Stimulated activated CD4-positive, alpha-beta T cell treated with anti-CD3 and anti-CD28 coated beads, TNF-alpha, amount 100 ng/mL, for 48 hours (primary cell): Measurements from ENCODE around the gene PCBP1.
"Not testable (repeated sequence)": the region's sequence is repeated elsewhere in the genome, so short reads cannot be mapped to it uniquely, and the experiment has no call there.

Experiments used
- DNase-seq, 3 donors: peaks; one replicate each; pipeline ENCODE4 v3.0.0-alpha.2; 2020; ENCODE audit warnings: low read depth in 3 of 3

The PCBP1 gene

DNA sequence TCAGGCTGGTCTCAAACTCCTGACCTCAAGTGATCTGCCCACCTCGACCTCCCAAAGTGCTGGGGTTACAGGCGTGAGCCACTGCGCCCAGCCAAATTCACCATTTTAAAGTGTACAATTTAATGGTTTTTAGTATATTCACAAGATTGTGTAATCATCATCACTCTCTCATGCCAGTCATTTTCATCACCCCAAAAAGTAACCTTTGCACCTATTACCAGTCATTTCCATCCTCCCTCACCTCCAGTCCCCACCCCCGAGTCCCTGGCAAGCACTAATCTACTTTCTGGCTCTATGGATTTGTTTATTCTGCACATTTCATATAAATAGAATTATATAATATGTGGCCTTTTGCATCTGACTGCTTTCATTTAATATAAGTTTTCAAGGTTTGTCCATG, 10.8 kb downstream of the PCBP1 start:
- no peak for DNase-seq

DNA sequence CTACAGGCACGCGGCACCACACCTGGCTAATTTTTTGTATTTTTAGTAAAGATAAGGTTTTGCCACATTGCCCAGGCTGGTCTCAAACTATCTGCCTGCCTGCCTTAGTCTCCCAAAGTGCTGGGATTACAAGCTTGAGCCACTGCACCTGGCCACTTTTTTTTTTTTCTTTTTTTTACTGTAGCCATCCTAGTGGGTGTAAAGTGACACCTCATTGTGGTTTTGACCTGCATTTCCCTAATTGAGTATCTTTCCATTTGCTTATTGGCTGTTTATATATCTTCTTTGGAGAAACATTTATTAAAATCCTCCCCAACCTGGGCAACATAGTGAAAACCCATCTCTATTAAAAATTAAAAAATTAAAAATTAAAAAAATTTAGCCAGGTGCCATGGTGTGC, 12.0 kb downstream of the PCBP1 start:
- DNase-seq = no peak

DNA sequence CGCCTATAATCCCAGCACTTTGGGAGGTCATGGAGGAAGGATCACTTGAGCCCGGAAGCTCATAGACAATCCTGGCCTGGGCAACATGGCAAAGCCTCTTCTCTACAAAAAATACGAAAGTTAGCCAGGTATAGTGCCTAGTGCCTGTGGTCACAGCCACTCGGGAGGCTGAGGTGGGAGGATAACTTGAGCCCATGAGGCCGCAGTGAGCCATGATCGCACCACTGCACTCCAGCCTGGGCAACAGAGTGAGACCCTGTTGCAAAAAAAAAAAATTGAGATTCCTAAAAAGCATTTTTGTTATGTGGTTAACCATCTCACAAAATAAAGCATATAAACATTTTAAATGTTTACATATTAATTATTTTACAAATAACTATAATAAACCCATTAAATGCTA, 13.9 kb downstream of the PCBP1 start:
- no peak for DNase-seq

DNA sequence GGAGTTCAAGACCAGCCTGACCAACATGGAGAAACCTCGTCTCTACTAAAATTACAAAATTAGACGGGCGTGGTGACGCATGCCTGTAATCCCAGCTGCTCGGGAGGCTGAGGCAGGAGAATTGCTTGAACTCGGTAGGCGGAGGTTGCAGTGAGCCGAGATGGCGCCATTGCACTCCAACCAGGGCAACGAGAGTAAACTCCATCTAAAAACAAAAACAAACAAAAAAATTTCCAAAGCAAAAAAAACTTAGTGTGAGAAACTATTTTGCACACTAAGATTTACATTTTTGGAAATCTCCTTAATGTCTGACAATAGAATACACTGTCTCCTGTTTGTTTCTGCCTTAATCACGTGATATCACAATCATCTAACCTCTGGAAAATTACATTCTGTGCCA, 14.4 kb downstream of the PCBP1 start:
- not testable (repeated sequence) for DNase-seq

DNA sequence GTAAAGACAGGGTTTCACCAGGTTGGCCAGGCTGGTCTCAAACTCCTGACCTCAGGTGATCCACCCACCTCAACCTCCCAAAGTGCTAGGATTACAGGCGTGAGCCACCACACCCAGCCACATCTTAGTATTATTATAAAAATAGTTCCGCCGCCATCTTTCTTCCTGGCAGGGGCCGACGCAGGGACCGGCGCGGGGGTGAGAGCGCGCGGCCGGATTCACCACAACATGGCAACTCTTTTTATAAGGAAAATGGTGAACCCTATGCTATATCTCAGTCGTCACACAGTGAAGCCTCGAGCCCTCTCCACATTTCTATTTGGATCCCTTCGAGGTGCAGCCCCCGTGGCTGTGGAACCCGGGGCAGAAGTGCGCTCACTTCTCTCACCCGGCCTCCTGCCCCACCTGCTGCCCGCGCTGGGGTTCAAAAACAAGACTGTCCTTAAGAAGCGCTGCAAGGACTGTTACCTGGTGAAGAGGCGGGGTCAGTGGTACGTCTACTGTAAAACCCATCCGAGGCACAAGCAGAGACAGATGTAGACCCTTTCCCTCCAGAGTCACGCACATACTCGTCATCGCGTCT, 15.1 kb downstream of the PCBP1 start:
- not testable (repeated sequence) for DNase-seq

DNA sequence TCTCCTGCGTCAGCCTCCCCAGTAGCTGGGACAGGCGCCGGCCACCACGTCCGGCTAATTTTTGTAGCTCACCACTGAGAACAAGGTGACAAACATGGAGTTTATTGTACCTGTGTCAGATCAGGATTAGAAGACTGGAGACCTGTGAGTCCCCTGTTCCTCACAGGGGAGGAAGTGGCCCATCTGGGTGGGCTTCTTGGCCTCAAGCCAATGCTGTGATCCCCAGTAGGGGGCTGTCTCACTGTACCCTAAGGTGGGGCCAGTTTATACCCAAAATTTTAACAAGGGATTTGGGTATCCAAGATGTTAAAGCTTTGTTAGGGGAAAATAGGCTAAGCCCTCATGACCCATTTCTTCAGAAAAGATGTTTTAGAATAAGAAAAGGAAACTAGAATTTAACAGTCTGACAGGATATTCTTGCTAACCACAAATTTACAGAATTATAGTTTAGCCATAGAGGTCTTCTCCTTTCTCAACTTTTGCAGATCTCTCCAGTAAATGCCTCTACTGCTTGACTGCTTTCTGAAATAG, 16.3 kb downstream of the PCBP1 start:
- DNase-seq = no peak

DNA sequence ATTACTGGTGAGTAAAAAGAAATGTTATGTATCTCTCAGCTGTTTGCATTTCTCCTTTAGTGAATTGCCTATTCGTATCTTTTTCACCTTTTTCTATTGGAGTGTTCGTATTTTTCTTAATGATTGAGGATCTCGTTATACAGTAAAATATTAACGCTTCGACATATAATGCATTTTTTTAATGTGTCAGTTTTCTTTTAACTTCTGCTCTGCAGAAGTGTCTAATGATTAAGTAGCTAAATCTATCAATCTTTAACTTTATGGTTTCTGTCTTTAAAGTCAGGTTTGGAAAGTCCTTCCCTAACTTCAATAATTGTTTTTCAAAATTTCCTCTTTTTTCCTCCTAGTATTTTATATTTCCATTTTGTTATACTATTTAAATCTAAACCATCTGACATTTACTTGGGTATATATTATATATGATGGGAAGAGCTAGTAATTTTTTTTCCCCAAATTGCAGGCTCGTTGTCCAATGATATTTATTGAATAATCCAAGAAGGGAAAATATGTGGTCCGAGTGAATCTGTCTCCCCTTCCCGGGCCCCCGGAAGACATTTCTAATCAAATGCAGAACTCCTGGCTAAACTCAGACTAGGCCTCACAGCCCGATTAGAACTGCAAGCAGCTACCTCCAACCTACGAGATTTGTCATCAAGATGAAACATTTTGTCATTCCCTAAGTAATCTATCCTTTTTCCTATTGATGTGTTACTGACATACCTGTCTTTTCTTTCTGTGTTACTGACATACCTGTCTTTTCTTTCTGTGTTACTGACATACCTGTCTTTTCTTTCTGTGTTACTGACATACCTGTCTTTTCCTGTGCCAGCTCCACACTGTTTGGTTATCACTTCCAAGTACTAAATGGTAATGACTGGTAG, 17.2 kb downstream of the PCBP1 start:
- no peak for DNase-seq

DNA sequence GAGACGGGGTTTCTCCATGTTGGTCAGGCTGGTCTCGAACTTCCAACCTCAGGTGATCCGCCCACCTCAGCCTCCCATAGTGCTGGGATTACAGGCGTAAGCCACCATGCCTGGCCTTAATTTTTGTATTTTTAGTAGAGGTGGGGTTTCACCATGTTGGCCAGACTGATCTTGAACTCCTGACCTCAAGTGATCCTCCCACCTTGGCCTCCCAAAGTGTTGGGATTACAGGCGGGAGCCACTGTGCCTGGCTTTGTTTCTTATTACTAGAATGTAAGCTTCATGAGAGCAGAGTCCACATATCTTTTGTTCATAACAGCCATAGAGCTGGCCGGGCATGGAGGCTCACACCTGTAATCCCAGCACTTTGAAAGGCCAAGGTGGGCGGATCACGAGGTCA, 18.9 kb downstream of the PCBP1 start:
- not testable (repeated sequence) for DNase-seq

DNA sequence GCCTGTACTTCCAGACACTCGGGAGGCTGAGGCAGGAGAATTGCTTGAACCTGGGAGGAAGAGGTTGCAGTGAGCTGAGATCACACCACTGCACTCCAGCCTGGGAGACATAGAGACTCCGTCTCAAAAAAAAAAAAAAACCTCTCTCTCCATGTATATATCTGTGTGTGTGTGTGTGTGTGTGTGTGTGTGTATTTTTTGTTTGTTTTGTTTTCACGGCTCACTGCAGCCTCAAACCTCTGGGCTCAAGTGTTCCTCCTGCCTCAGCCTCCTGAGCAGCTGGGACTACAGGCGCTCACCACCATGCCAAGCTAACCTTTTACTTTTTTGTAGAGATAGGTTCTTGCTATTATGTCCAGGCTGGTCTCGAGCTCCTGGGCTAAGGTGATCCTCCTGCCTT, 23.1 kb downstream of the PCBP1 start:
- not testable (repeated sequence) for DNase-seq

DNA sequence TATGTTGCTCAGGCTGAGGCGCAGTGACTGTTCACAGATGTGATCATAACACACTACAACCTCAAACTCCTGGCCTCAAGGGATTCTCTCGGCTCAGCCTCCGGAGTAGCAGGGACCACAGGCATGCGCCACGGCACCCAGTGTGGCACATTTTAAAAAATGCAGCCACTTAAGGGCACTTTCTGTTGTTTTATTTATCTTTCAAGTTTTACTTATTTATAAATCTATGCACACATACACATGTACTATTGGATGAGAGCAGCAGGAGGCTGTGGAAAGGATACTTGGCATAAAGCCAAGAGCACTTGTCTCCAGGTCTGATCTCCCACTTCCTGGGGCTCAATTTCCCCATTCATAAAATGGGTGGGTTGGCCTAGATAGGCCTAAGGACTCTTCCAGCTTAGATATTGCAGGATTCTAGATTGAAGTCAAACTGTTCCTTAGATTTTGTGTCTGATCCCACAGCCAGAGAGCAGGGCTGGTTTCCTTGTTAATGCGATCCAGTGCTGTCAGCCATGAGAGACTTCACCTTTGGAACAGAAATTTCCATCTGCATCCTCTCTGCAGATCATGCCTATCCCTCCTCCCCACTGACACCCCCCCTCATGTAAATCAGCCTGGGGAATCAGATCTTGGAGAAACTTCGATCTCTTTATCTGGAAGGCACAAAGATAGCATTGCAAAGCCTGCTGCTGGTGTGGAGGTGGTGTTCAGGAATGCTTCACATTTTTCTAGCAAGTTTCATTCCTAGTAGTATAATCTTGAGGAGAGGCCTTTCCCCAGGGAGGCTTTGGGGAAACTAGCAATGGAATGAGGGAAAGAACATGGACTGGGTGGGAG, 24.7 kb downstream of the PCBP1 start:
- no peak for DNase-seq

DNA sequence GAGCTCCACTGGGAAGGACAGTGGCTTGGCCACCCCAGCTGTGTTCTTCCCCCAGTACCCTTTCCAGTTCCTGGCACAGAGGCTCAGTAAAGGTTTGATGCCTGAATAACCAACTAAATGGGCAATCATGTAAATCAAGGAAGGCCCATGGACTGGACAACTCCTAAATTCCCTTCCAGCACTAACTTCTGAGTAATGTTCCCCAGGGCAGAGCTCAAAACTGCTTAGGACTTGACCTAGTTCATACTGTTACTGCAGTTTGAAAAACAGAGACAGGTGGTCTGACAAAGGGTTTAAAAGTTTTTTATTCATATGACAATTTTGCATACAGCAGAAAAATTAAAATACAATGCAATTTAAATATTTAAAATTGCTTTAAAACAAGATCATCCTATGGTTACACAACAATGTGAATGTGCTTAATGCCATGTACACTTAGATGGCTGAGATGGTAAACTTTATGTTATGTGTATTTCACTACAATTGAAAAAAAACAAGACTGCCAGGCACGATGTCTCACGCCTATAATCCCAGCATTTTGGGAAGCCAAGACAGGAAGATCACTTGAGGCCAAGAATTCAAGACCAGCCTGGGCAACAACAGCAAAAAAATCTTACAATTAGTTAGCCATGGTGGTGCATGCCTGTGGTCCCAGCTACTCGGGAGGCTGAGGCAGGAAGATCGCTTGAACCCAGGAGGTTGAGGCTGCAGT, 26.2 kb downstream of the PCBP1 start:
- DNase-seq = no peak

DNA sequence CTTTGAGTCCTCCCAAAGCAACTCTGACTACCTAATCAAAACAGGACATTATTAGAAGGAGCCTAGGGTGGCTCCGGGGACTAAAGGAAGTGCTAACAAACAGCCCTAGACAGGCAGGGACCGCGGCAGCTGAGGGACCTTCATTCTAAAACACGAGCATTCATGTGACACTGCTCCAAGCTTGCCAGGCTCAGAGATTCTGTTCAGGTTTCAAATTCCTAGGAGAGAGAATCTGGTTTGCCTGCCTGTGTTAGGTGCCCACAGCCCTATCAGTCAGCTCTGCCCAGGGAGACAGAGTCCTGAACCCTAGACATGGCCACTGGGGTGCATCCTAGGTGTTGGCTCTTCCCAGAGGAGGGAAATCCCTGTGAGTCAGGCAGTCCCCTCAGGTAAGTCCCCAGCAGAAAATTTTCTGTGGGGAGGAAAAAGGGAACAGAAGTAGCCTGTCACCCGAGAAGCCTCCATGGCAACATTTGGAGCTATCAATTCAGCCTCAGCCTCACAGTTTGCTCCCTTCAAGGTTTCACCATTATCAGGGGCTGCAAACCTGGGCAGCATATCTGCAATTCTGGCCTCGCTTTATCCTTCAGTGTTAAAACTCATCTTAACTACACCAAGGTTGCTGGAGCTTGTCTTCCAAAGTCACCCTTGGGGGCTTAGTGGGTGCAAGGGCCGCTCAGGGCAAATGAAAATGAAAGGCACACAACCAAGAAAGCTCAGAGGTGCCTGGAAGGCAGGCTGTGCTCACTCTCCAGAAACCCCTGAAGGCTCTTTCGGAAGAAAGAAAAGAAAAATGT, 28.6 kb downstream of the PCBP1 start:
- DNase-seq = no peak

DNA sequence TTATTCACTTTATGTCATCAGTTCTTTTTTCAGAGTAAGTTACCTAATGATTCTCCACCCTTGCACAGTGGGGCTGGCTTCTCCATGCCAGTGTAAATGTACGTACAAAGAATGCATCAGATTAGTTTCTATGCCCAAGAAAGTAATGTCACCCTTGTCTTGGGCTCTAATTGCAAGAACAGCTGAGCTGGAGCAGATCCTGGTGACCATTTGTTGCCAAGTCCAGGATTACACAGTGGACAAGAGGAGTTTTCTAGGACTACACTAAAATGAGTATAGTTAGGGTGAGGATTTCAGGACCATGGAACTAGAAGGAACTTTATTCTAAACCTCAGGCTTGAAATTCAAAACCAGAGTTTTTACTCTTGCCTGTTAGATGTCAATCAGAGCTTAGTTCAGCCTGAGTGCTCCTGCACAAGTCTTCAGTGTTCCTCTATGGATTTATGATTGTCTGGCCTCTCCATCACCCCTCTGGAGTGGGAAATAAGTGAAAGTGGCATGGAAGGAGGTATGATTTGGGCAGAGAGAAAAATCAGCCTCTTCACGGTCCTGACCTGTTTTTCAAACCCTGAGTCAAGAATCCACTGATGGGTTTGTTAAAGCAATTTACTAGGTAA, 29.8 kb downstream of the PCBP1 start:
- DNase-seq = no peak

DNA sequence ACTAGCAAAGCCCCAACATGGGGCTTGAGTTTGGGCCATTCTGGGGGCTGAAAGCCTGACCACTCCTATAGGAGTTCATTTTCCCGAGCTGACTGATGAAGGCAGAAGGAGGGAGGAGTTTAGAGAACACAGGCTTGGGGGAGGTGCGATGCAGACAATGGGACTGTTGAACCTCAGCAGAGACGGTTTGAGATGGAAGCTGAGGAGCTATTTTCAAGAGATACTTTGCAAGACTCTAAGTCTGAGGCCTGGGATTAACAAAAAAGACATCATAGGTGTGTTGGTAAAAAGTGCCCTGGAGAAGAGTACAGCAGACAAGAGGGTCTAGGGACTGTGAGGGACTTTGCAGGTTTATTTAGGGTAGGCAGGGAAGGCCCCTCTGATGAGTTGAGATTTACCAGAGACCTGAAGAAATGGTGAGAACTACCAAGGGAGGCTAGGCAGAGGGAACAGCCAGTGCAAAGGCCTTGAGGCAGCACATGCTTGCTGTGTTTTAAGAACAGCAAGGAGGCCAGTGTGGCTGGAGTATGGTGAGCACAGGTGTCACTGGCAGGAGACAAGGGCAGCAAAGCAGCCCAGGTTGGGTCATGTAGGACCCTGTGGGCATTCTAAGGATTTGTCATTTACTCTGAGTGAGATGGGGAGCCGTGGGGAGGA, 31.6 kb downstream of the PCBP1 start:
- no peak for DNase-seq

DNA sequence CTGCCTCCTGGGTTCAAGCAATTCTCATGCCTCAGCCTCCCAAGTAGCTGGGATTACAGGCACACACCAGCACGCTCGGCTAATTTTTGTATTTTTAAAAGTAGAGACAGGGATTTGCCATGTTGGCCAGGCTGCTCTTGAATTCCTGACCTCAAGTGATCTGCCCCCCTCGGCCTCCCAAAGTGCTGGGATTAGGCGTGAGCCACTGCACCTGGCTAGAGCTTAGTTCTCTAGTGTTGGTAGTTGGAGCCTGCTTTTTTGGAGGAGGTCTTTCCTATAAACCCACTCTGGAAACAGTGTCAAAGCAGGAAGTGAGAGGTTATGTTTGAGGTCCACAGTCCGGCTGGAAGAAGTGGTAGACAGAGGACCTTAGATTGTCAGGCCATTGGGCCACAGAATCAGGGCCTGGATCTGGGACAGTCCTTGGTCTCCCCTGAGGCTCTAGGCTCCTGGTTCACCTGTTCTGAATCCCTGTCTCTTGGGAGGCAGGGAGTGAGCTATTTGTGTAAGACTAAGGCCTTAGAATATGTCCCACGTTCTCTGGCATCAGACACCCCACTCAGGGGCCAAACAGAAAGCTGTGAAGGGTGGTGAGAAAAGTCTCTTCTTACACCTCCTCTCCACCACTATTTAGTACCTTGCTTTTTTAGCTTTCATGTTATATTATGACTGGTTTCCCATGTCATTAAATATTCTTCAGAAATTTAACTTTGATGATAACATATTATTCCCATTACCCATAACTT, 34.5 kb downstream of the PCBP1 start:
- DNase-seq = no peak

DNA sequence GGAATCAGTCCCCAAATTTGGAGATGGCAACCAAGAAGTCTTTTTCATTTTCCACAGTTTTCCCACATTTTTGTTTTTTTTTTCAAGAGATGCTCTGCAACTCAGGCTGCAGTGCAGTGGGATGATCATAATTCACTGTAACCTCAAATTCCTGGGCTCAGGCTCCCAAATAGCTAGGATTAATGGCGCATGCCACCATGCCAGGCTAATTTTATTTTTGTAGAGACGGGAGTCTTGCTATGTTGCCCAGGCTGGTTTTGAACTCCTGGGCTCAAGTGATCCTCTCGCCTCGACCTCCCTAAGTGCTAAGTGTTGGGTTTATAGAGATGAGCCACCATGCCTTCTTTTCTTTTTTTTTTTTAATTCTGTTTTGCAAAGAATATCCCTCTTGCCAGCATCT, 35.2 kb downstream of the PCBP1 start:
- DNase-seq = no peak

DNA sequence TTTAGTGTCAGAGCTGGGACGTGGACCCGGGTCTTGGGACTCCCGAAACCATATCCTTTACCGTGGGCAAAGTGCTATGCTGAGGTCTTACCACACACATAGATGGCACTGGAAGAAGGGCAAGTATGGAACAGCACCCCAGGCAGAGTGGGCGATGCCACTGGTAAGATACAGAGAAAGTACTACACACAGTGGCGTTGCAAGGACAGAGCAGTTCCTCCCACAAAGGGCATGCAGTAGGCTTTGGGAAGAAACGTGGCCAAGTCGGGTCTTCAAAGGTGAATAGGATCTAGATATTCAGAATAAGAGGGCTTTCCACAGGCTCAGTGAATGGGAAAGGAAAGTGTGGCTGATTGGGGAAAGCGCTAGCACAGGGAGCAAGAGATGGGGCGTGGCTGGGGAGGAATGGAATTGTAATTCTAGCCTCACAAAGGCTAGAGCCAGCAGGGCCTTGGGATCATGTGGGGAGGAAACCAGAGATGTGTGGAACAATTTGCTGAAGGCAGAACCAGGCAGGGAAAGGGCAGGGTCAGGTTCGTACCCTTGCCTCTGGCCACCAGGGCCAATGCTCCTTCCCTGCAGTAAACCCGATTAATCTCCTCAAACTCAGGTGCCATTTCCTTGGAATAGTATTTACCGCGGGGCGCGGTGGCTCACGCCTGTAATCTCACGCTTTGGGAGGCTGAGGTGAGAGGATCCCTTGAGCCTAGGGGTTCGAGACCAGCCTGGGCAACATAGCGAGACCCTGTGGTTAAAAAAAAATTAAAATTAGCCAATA, 36.0 kb downstream of the PCBP1 start:
- DNase-seq = no peak

DNA sequence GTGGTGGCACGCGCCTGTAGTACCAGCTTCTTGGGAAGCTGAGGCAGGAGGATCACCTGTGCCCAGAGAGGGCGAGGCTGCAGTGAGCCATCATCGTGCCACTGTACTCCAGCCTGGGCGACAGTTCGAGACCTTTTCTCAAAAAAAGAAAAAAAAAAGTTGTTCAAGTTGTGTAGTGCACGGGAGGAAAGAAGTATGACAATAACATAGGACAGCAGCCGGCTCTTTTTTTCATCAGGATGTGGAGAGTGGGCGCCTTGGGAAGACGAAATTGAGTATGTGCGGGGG, 36.5 kb downstream of the PCBP1 start:
- no peak for DNase-seq
